A549 (cell line): ENCODE results near the gene HSDL2. TPM values are rescaled to one million over a fixed set of nuclear protein-coding genes. Genes with fewer than 3 reads are reported as not detected.
A peak's percentile ranks its signal among the peaks of the same experiment; 100 is the strongest.

Experiments
- ATAC-seq, 2 experiments: fragments of 200-7000 bp in 1 of 2; fragments of >200 bp in 1 of 2; cut with Nextera tagmentation in 1 of 2; cut with Tn5 transposase in 1 of 2; 3 replicates each; pipeline versions ENCODE4 v1.8.0 to v1.9.1; 2018 to 2020; ENCODE audit warnings: mild to moderate bottlenecking in 1 of 2, moderate library complexity in 1 of 2
- CTCF ChIA-PET: fragments of 300-600 bp; sonication (Branson Sonifier 250); formaldehyde crosslinking; extraction: SDS; loops from one replicate; lab custom pipeline; 2021; ENCODE audit warnings: antibody characterized with exemption, inconsistent platforms; lab: Yijun Ruan, JAX
- POLR2A ChIA-PET: fragments of 350-600 bp; formaldehyde crosslinking; extraction: SDS; loops from one replicate; lab custom pipeline; 2021; ENCODE audit warnings: antibody characterized with exemption, inconsistent platforms; lab: Yijun Ruan, JAX
- DNase-seq, 2 experiments: peaks; one replicate each; pipeline versions ENCODE4 v3.0.0 to v3.0.0-alpha.2; 2011 to 2016; ENCODE audit warnings: low read depth in 1 of 2, low spot score in 1 of 2
- FAIRE-seq: peaks from 2 replicates; lab custom pipeline; 2011; peaks lifted over from hg19 to GRCh38; lab: Jason Lieb, UNC
- H3K27ac ChIP-seq, 2 experiments: fragments of >200 bp; sonication (Bioruptor Twin); formaldehyde crosslinking; 3 replicates each; pipeline ENCODE4 v1.5.1; 2016 to 2017
- H3K4me1 ChIP-seq: fragments of >200 bp; sonication (Bioruptor Twin); formaldehyde crosslinking; 3 replicates; pipeline ENCODE4 v1.6.1; 2016
- H3K4me2 ChIP-seq: fragments of >200 bp; sonication (Bioruptor Twin); formaldehyde crosslinking; 3 replicates; pipeline ENCODE4 v1.6.1; 2016
- H3K4me3 ChIP-seq: fragments of >200 bp; sonication (Bioruptor Twin); formaldehyde crosslinking; 3 replicates; pipeline ENCODE4 v1.5.1; 2016
- H3K9me3 ChIP-seq: fragments of >200 bp; sonication (Bioruptor Twin); formaldehyde crosslinking; 3 replicates; pipeline ENCODE4 v1.6.1; 2016
- ATOH8 ChIP-seq: fragments of 250-450 bp; sonication (Bioruptor Pico); IDR thresholded peaks from 2 replicates; pipeline ENCODE4 v1.5.0; 2020; ENCODE audit warnings: low read depth, mild to moderate bottlenecking, moderate library complexity
- BCL3 ChIP-seq: fragments of >200 bp; sonication (Bioruptor Twin); formaldehyde crosslinking; IDR thresholded peaks from 3 replicates; pipeline ENCODE4 v1.6.1; 2016
- CBX8 ChIP-seq: fragments of 200-600 bp; sonication (generic); IDR thresholded peaks from 2 replicates; pipeline ENCODE4 v1.6.1; 2016
- EHF ChIP-seq: fragments of 250-450 bp; sonication (Bioruptor Pico); IDR thresholded peaks from 2 replicates; pipeline ENCODE4 v1.5.0; 2020; ENCODE audit warnings: mild to moderate bottlenecking
- EP300 ChIP-seq, 2 experiments: fragments of >200 bp; sonication (Bioruptor Twin); formaldehyde crosslinking; IDR thresholded peaks; 2 replicates in 1 of 2; 3 replicates in 1 of 2; pipeline ENCODE4 v1.6.1; 2016 to 2017
- FOSB ChIP-seq: fragments of 250-450 bp; sonication (Bioruptor Pico); IDR thresholded peaks from 2 replicates; pipeline ENCODE4 v1.5.0; 2020; ENCODE audit warnings: mild to moderate bottlenecking, moderate library complexity
- FOSL2 ChIP-seq, 2 experiments: fragments of 450-650 bp in 1 of 2; fragments of >200 bp in 1 of 2; sonication (Bioruptor Twin) in 1 of 2; formaldehyde crosslinking; IDR thresholded peaks; 2 replicates each; pipeline versions ENCODE4 v1.5.0 to v1.6.1; 2016 to 2020; ENCODE audit warnings: mild to moderate bottlenecking in 1 of 2, moderate library complexity in 1 of 2
- GATA3 ChIP-seq: IDR thresholded peaks from 2 replicates; pipeline ENCODE4 v1.6.1; 2012; ENCODE audit warnings: borderline replicate concordance
- HDAC2 ChIP-seq: fragments of 200-600 bp; sonication (generic); IDR thresholded peaks from 2 replicates; pipeline ENCODE4 v1.6.1; 2016
- HEYL ChIP-seq: fragments of 250-450 bp; sonication (Bioruptor Pico); IDR thresholded peaks from 2 replicates; pipeline ENCODE4 v1.8.0; 2021; ENCODE audit warnings: mild to moderate bottlenecking, moderate library complexity
- HMGXB4 ChIP-seq: fragments of 250-450 bp; sonication (Bioruptor Pico); IDR thresholded peaks from 2 replicates; pipeline ENCODE4 v1.5.0; 2021; ENCODE audit warnings: mild to moderate bottlenecking, moderate library complexity, borderline replicate concordance
- HOXB5 ChIP-seq: fragments of 250-450 bp; sonication (Bioruptor Pico); IDR thresholded peaks from 2 replicates; pipeline ENCODE4 v1.5.0; 2020; ENCODE audit warnings: mild to moderate bottlenecking, moderate library complexity
- JUNB ChIP-seq: fragments of >200 bp; sonication (Bioruptor Twin); formaldehyde crosslinking; IDR thresholded peaks from 2 replicates; pipeline ENCODE4 v1.6.1; 2016
- KDM1A ChIP-seq: fragments of 200-600 bp; sonication (generic); IDR thresholded peaks from 2 replicates; pipeline ENCODE4 v1.6.1; 2016; ENCODE audit warnings: low read depth, mild to moderate bottlenecking
- MAX ChIP-seq: IDR thresholded peaks from 2 replicates; pipeline ENCODE4 v1.6.1; 2012
- MAZ ChIP-seq: fragments of 150-350 bp; IDR thresholded peaks from 2 replicates; pipeline ENCODE4 v1.6.1; 2014; ENCODE audit warnings: antibody characterized with exemption, low read depth, low read length, borderline replicate concordance
- NFE2L2 ChIP-seq: fragments of 150-350 bp; conservative IDR thresholded peaks from 2 replicates; pipeline ENCODE4 v1.6.1; 2014; ENCODE audit warnings: low read length
- NPAS2 ChIP-seq: fragments of 250-450 bp; sonication (Bioruptor Pico); IDR thresholded peaks from 2 replicates; pipeline ENCODE4 v1.8.0; 2022; ENCODE audit warnings: mild to moderate bottlenecking, moderate library complexity, borderline replicate concordance
- NR3C1 ChIP-seq: fragments of >200 bp; sonication (Bioruptor Twin); formaldehyde crosslinking; IDR thresholded peaks from 3 replicates; pipeline ENCODE4 v1.6.1; 2017
- PBX3 ChIP-seq: IDR thresholded peaks from 2 replicates; pipeline ENCODE4 v1.6.1; 2012
- POLR2A ChIP-seq: IDR thresholded peaks from 2 replicates; pipeline ENCODE4 v1.6.1; 2012; ENCODE audit warnings: mild to moderate bottlenecking, low read length
- RARB ChIP-seq: fragments of 250-450 bp; sonication (Bioruptor Pico); IDR thresholded peaks from 2 replicates; pipeline ENCODE4 v1.8.0; 2021; ENCODE audit warnings: mild to moderate bottlenecking, moderate library complexity
- RFX5 ChIP-seq: fragments of 450-650 bp; IDR thresholded peaks from 2 replicates; pipeline ENCODE4 v1.7.1; 2014; ENCODE audit warnings: antibody characterized with exemption, mild to moderate bottlenecking, moderate library complexity
- RNF2 ChIP-seq: fragments of 200-600 bp; sonication (generic); IDR thresholded peaks from 2 replicates; pipeline ENCODE4 v1.6.1; 2016; ENCODE audit warnings: low read depth, mild to moderate bottlenecking, antibody characterized with exemption, moderate library complexity, borderline replicate concordance
- SMC3 ChIP-seq: fragments of >200 bp; sonication (Bioruptor Twin); formaldehyde crosslinking; IDR thresholded peaks from 3 replicates; pipeline ENCODE4 v1.6.1; 2018; ENCODE audit warnings: inconsistent platforms
- SREBF2 ChIP-seq: fragments of 450-650 bp; IDR thresholded peaks from 2 replicates; pipeline ENCODE4 v1.6.1; 2014; ENCODE audit warnings: mild to moderate bottlenecking, moderate library complexity
- TFCP2L1 ChIP-seq: fragments of 250-450 bp; sonication (Bioruptor Pico); IDR thresholded peaks from 2 replicates; pipeline ENCODE4 v1.5.0; 2021; ENCODE audit warnings: mild to moderate bottlenecking
- ZC3H11A ChIP-seq: fragments of 450-650 bp; IDR thresholded peaks from 2 replicates; pipeline ENCODE4 v1.6.1; 2014; ENCODE audit warnings: antibody characterized with exemption, mild to moderate bottlenecking
- WGBS: methylation state at CpG from one replicate; pipeline ENCODE4 v1.1.6; 2017; ENCODE audit errors: missing lambda C conversion rate; 5-methylcytosine and 5-hydroxymethylcytosine counted together
- polyA plus RNA-seq, 4 experiments: library from polyadenylated mRNA; depleted of rRNA in 3 of 4; stranded (reverse); fragments of >200 nt; fragmentation: RNase III in 1 of 4; extraction: RNeasy Plus Mini Kit Qiagen cat#74134 plus additional on column Dnase treatment in 1 of 4; gene quantifications; 2 replicates in 3 of 4; 3 replicates in 1 of 4; pipeline ENCODE4 v1.2.3, GENCODE V29; 2011 to 2017

HSDL2 gene
- polyA plus RNA-seq, 2 of the 4 experiments (the other 2 are of a cell fraction), result 47.4 to 47.7 TPM

- DNase-seq (no peak), FAIRE-seq (no peak), ATAC-seq (no peak)
- CTCF ChIA-PET, result no interaction called here
- TF ChIP-seq EHF (no peak), NPAS2 (no peak), RNF2 (no peak), SREBF2 (no peak), EP300 (IDR thresholded peaks at IDR 0.05) (no peak), JUNB (no peak), HEYL (CRISPR knock-in tag) (no peak), KDM1A (no peak), RFX5 (no peak), MAZ (no peak), NFE2L2 (no peak), SMC3 (no peak), CBX8 (no peak)
- no peak overlapping the region for H3K4me3 ChIP-seq
- H3K4me2 ChIP-seq, result no peak overlapping the region
- peaks cover 30% of the 10 kb centered on the region for H3K4me1 ChIP-seq
- no peaks in the 10 kb centered on the region for H3K9me3 ChIP-seq
- 76% methylated on average over 4 of the region's 4 CpGs for WGBS
- POLR2A ChIA-PET, result no interaction called here
- no peak overlapping the region for H3K27ac ChIP-seq
Observed at GRCh38 chr9:112505607-112506006, 125.7 kb downstream of the HSDL2 start.

- TF ChIP-seq SMC3 (no peak), TFCP2L1 (CRISPR knock-in tag) (no peak), NR3C1 (no peak)
- Histone ChIP-seq H3K9me3 (no peaks in the 10 kb centered on the region), H3K4me2 (0 out of 3 replicates have a peak overlapping the region, but pooled peaks have one; percentile 25), H3K4me1 (peaks cover 27% of the 10 kb centered on the region), H3K27ac (no peak overlapping the region), H3K4me3 (no peak overlapping the region)
- no peak for ATAC-seq
- no peak for FAIRE-seq
- DNase-seq, result no peak
- ChIA-PET POLR2A (no interaction called here), CTCF (interaction anchor here (1.2 kb wide), 1 partner anchor 235 kb away, joined by 4 read pairs; no protein-coding TSS in a partner anchor)
- WGBS, result 85% methylated on average over 2 of the region's 2 CpGs
Observed at GRCh38 chr9:112506571-112506970, 126.7 kb downstream of the HSDL2 start.

- TF ChIP-seq HOXB5 (CRISPR knock-in tag) (no peak), GATA3 (no peak), PBX3 (no peak)
- Histone ChIP-seq H3K9me3 (no peaks in the 10 kb centered on the region), H3K4me3 (no peak overlapping the region), H3K4me2 (peak overlapping the region; percentile 25; the same call in 1 of the 3 replicates), H3K4me1 (peaks cover 21% of the 10 kb centered on the region), H3K27ac (no peak overlapping the region)
- ChIA-PET POLR2A (interaction anchor here (0.9 kb wide), 1 partner anchor 20 kb away, joined by 3 read pairs; no protein-coding TSS in a partner anchor), CTCF (interaction anchor here (1.2 kb wide), 1 partner anchor 235 kb away, joined by 4 read pairs; no protein-coding TSS in a partner anchor)
- DNase-seq, result no peak
- no peak for ATAC-seq
- 91% methylated on average over 2 of the region's 2 CpGs for WGBS
- no peak for FAIRE-seq
Observed at GRCh38 chr9:112507001-112507680, 127.2 kb downstream of the HSDL2 start.

- Histone ChIP-seq H3K4me3 (no peak overlapping the region), H3K9me3 (no peaks in the 10 kb centered on the region), H3K4me2 (no peak overlapping the region), H3K27ac (no peak overlapping the region), H3K4me1 (peaks cover 15% of the 10 kb centered on the region)
- ChIA-PET CTCF (interaction anchor here (1.3 kb wide), 1 partner anchor 312 kb away, joined by 5 read pairs; no protein-coding TSS in a partner anchor), POLR2A (no interaction called here)
- 76% methylated on average over 2 of the region's 2 CpGs for WGBS
- FAIRE-seq (no peak), ATAC-seq (no peak), DNase-seq (no peak)
- TF ChIP-seq MAX (no peak), BCL3 (no peak), JUNB (no peak), RARB (CRISPR knock-in tag) (no peak), FOSL2 (IDR thresholded peaks at IDR 0.05) (no peak), FOSL2 (CRISPR knock-in tag; IDR thresholded peaks at IDR 0.05) (no peak), EP300 (IDR thresholded peaks at IDR 0.05) (no peak), HMGXB4 (CRISPR knock-in tag) (no peak), FOSB (CRISPR knock-in tag) (no peak), HEYL (CRISPR knock-in tag) (no peak), NFE2L2 (no peak), ZC3H11A (no peak), POLR2A (no peak), ATOH8 (CRISPR knock-in tag) (no peak), HDAC2 (no peak)
Observed at GRCh38 chr9:112508377-112508776, 128.5 kb downstream of the HSDL2 start.
